ENCODE measurements around the gene KIAA1755.

The KIAA1755 gene

GRCh38 chr20:38299963-38300362 lies 39.4 kb upstream of the KIAA1755 start:
- no peak overlapping the region for H4K8ac ChIP-seq (ENCODE audit: low read depth, low read length)
- no peak overlapping the region for H3K27ac ChIP-seq (ENCODE audit: low read depth, low read length)
- H3K4me2 ChIP-seq (ENCODE audit: low read length), result no peak overlapping the region
- H3K9ac ChIP-seq (ENCODE audit: low read length), result no peak overlapping the region
- H4K5ac ChIP-seq (ENCODE audit: low read length), result no peak overlapping the region
- no peak overlapping the region for H2BK15ac ChIP-seq (replicated peaks; ENCODE audit: low read depth)
- no peaks in the 10 kb centered on the region for H3K79me1 ChIP-seq (ENCODE audit: low read length)
- H3K79me2 ChIP-seq (ENCODE audit: control insufficient read depth, insufficient read depth, low read length), result no peaks in the 10 kb centered on the region
- no peak overlapping the region for H3K4ac ChIP-seq (ENCODE audit: low read depth, low read length)
- no peaks in the 10 kb centered on the region for H3K36me3 ChIP-seq (ENCODE audit: control insufficient read depth, insufficient read depth, low read length)
- no peak overlapping the region for H3K4me3 ChIP-seq (ENCODE audit: low read length)
- no peaks in the 10 kb centered on the region for H3K27me3 ChIP-seq (ENCODE audit: insufficient read depth, low read length, poor library complexity)
- H2AK5ac ChIP-seq (ENCODE audit: low read length), result no peak overlapping the region
- H3K56ac ChIP-seq (ENCODE audit: low read length), result peak overlapping the region; percentile 25
- DNase-seq, result peak; percentile 77
- H3K4me1 ChIP-seq (ENCODE audit: control insufficient read depth, low read depth, low read length), result peaks cover 2% of the 10 kb centered on the region
- WGBS (ENCODE audit: extremely low coverage, insufficient coverage, low lambda C conversion rate), result no CpG with 5 or more reads among the region's 6 CpGs
- no peak overlapping the region for H3K23ac ChIP-seq (ENCODE audit: low read length)
- no peak overlapping the region for H3K18ac ChIP-seq (ENCODE audit: low read length)
- H2BK5ac ChIP-seq (ENCODE audit: low read length), result no peak overlapping the region
- H2BK120ac ChIP-seq (ENCODE audit: low read depth, low read length), result no peak overlapping the region

GRCh38 chr20:38298768-38299288 lies 38.3 kb upstream of the KIAA1755 start:
- no peak overlapping the region for H2BK5ac ChIP-seq (ENCODE audit: low read length)
- no peak overlapping the region for H2BK120ac ChIP-seq (ENCODE audit: low read depth, low read length)
- no peaks in the 10 kb centered on the region for H3K27me3 ChIP-seq (ENCODE audit: insufficient read depth, low read length, poor library complexity)
- no peaks in the 10 kb centered on the region for H3K79me2 ChIP-seq (ENCODE audit: control insufficient read depth, insufficient read depth, low read length)
- peaks cover 2% of the 10 kb centered on the region for H3K4me1 ChIP-seq (ENCODE audit: control insufficient read depth, low read depth, low read length)
- H3K4ac ChIP-seq (ENCODE audit: low read depth, low read length), result no peak overlapping the region
- H3K4me3 ChIP-seq (ENCODE audit: low read length), result no peak overlapping the region
- WGBS (ENCODE audit: extremely low coverage, insufficient coverage, low lambda C conversion rate), result no CpG with 5 or more reads among the region's 13 CpGs
- no peak overlapping the region for H2AK5ac ChIP-seq (ENCODE audit: low read length)
- no peaks in the 10 kb centered on the region for H3K36me3 ChIP-seq (ENCODE audit: control insufficient read depth, insufficient read depth, low read length)
- no peak overlapping the region for H3K23ac ChIP-seq (ENCODE audit: low read length)
- H3K18ac ChIP-seq (ENCODE audit: low read length), result no peak overlapping the region
- H2BK15ac ChIP-seq (replicated peaks; ENCODE audit: low read depth), result no peak overlapping the region
- no peak overlapping the region for H4K5ac ChIP-seq (ENCODE audit: low read length)
- H3K9ac ChIP-seq (ENCODE audit: low read length), result no peak overlapping the region
- H3K4me2 ChIP-seq (ENCODE audit: low read length), result no peak overlapping the region
- no peak overlapping the region for H3K27ac ChIP-seq (ENCODE audit: low read depth, low read length)
- no peak for DNase-seq
- H3K79me1 ChIP-seq (ENCODE audit: low read length), result no peaks in the 10 kb centered on the region
- no peak overlapping the region for H3K56ac ChIP-seq (ENCODE audit: low read length)
- H4K8ac ChIP-seq (ENCODE audit: low read depth, low read length), result no peak overlapping the region

- Histone ChIP-seq H3K27me3 (ENCODE audit: insufficient read depth, low read length, poor library complexity) (no peaks in the 10 kb centered on the region), H3K23ac (ENCODE audit: low read length) (no peak overlapping the region), H3K18ac (ENCODE audit: low read length) (no peak overlapping the region), H3K4ac (ENCODE audit: low read depth, low read length) (no peak overlapping the region), H2BK15ac (replicated peaks; ENCODE audit: low read depth) (no peak overlapping the region), H4K5ac (ENCODE audit: low read length) (no peak overlapping the region), H2AK5ac (ENCODE audit: low read length) (no peak overlapping the region), H2BK120ac (ENCODE audit: low read depth, low read length) (no peak overlapping the region), H4K8ac (ENCODE audit: low read depth, low read length) (no peak overlapping the region), H3K27ac (ENCODE audit: low read depth, low read length) (no peak overlapping the region), H3K36me3 (ENCODE audit: control insufficient read depth, insufficient read depth, low read length) (no peaks in the 10 kb centered on the region), H3K79me2 (ENCODE audit: control insufficient read depth, insufficient read depth, low read length) (no peaks in the 10 kb centered on the region), H2BK5ac (ENCODE audit: low read length) (no peak overlapping the region), H3K9ac (ENCODE audit: low read length) (no peak overlapping the region), H3K79me1 (ENCODE audit: low read length) (no peaks in the 10 kb centered on the region), H3K4me1 (ENCODE audit: control insufficient read depth, low read depth, low read length) (peaks cover 2% of the 10 kb centered on the region), H3K4me2 (ENCODE audit: low read length) (no peak overlapping the region), H3K4me3 (ENCODE audit: low read length) (no peak overlapping the region), H3K56ac (ENCODE audit: low read length) (no peak overlapping the region)
- no CpG with 5 or more reads among the region's 7 CpGs for WGBS (ENCODE audit: extremely low coverage, insufficient coverage, low lambda C conversion rate)
- DNase-seq, result no peak
These were observed 37.6 kb upstream of the KIAA1755 start for GRCh38 chr20:38297916-38298674.

- Histone ChIP-seq H3K4me1 (ENCODE audit: control insufficient read depth, low read depth, low read length) (peaks cover 2% of the 10 kb centered on the region), H3K4ac (ENCODE audit: low read depth, low read length) (no peak overlapping the region), H3K23ac (ENCODE audit: low read length) (no peak overlapping the region), H3K56ac (ENCODE audit: low read length) (no peak overlapping the region), H2BK5ac (ENCODE audit: low read length) (no peak overlapping the region), H4K8ac (ENCODE audit: low read depth, low read length) (no peak overlapping the region), H2AK5ac (ENCODE audit: low read length) (no peak overlapping the region), H3K36me3 (ENCODE audit: control insufficient read depth, insufficient read depth, low read length) (no peaks in the 10 kb centered on the region), H2BK15ac (replicated peaks; ENCODE audit: low read depth) (no peak overlapping the region), H2BK120ac (ENCODE audit: low read depth, low read length) (no peak overlapping the region), H3K27me3 (ENCODE audit: insufficient read depth, low read length, poor library complexity) (no peaks in the 10 kb centered on the region), H4K5ac (ENCODE audit: low read length) (no peak overlapping the region), H3K18ac (ENCODE audit: low read length) (no peak overlapping the region), H3K27ac (ENCODE audit: low read depth, low read length) (no peak overlapping the region), H3K9ac (ENCODE audit: low read length) (no peak overlapping the region), H3K79me1 (ENCODE audit: low read length) (no peaks in the 10 kb centered on the region), H3K4me3 (ENCODE audit: low read length) (no peak overlapping the region), H3K4me2 (ENCODE audit: low read length) (no peak overlapping the region), H3K79me2 (ENCODE audit: control insufficient read depth, insufficient read depth, low read length) (no peaks in the 10 kb centered on the region)
- WGBS (ENCODE audit: extremely low coverage, insufficient coverage, low lambda C conversion rate), result no CpG with 5 or more reads among the region's 11 CpGs
- DNase-seq, result no peak
These were observed 35.9 kb upstream of the KIAA1755 start for GRCh38 chr20:38296433-38296832.

GRCh38 chr20:38295811-38296210 lies 35.3 kb upstream of the KIAA1755 start:
- Histone ChIP-seq H3K79me1 (ENCODE audit: low read length) (no peaks in the 10 kb centered on the region), H3K4ac (ENCODE audit: low read depth, low read length) (no peak overlapping the region), H4K8ac (ENCODE audit: low read depth, low read length) (no peak overlapping the region), H2BK5ac (ENCODE audit: low read length) (no peak overlapping the region), H2BK120ac (ENCODE audit: low read depth, low read length) (no peak overlapping the region), H3K79me2 (ENCODE audit: control insufficient read depth, insufficient read depth, low read length) (no peaks in the 10 kb centered on the region), H3K36me3 (ENCODE audit: control insufficient read depth, insufficient read depth, low read length) (no peaks in the 10 kb centered on the region), H2AK5ac (ENCODE audit: low read length) (no peak overlapping the region), H3K23ac (ENCODE audit: low read length) (no peak overlapping the region), H3K18ac (ENCODE audit: low read length) (no peak overlapping the region), H3K4me2 (ENCODE audit: low read length) (no peak overlapping the region), H2BK15ac (replicated peaks; ENCODE audit: low read depth) (no peak overlapping the region), H3K4me1 (ENCODE audit: control insufficient read depth, low read depth, low read length) (peaks cover 2% of the 10 kb centered on the region), H3K56ac (ENCODE audit: low read length) (no peak overlapping the region), H3K9ac (ENCODE audit: low read length) (no peak overlapping the region), H3K4me3 (ENCODE audit: low read length) (no peak overlapping the region), H3K27ac (ENCODE audit: low read depth, low read length) (no peak overlapping the region), H3K27me3 (ENCODE audit: insufficient read depth, low read length, poor library complexity) (no peaks in the 10 kb centered on the region), H4K5ac (ENCODE audit: low read length) (no peak overlapping the region)
- no peak for DNase-seq
- WGBS (ENCODE audit: extremely low coverage, insufficient coverage, low lambda C conversion rate), result no CpG with 5 or more reads among the region's 5 CpGs
